Measurements from ENCODE around the gene GREM1.

The GREM1 gene

DNA sequence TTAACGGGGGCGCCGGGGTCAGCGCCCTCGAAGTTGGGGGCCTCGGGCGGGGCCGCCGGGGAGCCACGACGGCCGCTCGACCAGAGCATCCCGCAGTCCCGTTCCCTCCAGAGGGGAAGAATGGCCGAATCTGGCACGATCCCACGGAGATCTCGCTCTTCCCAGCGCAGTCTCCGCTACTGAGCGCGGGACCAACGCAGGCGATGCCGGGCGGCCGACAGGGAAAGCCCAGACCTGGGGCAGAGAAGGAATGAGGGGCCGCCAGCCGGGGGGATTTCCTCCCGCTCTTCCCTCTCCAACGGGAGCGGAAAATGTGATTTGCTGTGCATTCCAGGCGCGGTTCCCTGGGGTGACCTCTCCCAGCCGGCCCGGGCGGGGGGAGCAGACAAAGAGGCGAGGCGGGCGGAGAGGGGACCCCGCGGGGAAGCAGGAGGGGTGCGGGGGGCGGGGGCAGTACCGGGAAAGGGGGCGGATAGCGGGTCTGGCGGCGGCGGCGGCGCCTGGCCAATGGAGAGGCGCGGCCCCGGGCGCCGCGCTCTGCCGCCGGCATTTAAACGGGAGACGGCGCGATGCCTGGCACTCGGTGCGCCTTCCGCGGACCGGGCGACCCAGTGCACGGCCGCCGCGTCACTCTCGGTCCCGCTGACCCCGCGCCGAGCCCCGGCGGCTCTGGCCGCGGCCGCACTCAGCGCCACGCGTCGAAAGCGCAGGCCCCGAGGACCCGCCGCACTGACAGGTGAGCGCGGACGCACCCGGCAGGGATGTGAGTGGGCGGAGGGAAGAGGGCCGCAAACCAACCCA, at the start of gene GREM1:
GREM1 (plus strand) TSS at position 579 of the 801 bp plus-strand sequence. CDS start 12,687 bp downstream, outside the sequence.
- H3K4me1 Mint-ChIP-seq (ENCODE audit: low read depth), result peaks cover 7% of the 10 kb centered on the region
- no peak within 1 kb of the TSS for H3K27ac Mint-ChIP-seq
- no peaks in the 10 kb centered on the region for H3K9me3 Mint-ChIP-seq
- peaks cover 87% of the 10 kb centered on the region for H3K27me3 Mint-ChIP-seq (ENCODE audit: low read depth)
- H3K36me3 Mint-ChIP-seq (ENCODE audit: low read depth), result no peaks in the 10 kb centered on the region
- H3K4me3 Mint-ChIP-seq, result no peak within 1 kb of the TSS

DNA sequence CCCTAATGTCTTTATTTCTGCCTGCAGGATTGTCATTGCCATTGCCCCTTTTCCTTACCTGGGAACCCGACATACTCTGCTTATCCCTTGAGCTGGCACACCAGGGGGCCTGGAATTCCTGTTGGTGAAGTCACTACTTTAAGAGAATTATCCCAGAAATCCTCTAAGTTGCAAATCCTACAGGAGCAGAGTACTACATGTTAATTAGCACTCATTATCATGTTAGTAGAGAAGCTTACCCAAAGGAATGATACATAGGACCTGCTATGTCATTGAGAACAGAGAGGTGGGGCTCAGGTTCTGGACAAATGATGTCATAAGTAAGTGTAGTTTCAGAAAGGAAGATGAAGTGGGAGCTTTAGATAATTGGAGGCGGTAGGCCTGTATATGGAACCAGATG, 48.9 kb upstream of the GREM1 start:
- Mint-ChIP-seq H3K4me1 (ENCODE audit: low read depth) (no peaks in the 10 kb centered on the region), H3K27me3 (ENCODE audit: low read depth) (no peaks in the 10 kb centered on the region), H3K4me3 (no peak overlapping the region), H3K9me3 (no peaks in the 10 kb centered on the region), H3K27ac (no peak overlapping the region), H3K36me3 (ENCODE audit: low read depth) (no peaks in the 10 kb centered on the region)

DNA sequence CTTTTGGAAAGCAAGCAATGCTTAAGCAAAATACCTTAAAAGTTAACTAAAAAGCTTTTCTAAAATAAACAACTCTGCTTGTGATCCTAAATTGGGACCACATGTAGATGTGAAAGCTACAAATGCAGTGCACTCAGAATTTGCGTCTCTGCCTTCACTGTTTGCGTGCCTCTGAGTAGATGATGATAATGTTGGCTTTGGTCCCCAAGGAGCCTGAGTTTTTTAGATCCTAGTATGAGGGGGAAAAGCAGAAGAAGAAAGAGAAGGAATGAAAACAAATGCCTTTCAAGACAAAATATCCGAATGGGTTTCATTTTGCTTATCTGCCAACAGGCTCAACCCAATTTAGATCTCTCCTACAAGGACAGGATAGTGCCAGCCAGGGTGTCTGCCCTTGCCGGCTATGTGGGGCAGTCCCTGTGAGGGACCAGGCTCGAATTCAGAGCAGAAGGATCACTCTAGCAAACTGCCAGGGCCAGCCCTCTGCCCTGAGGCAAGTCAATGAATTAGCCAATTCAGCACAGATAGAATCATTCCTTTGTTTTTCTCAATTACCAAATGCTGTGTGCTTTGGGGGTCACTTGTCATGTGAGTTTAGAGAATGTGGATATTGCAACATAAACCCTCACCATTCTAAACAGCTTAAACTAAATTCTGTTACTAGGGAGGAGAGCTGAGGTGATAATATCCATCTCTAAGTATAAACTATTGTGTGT, 47.8 kb upstream of the GREM1 start:
- no peaks in the 10 kb centered on the region for H3K9me3 Mint-ChIP-seq
- H3K27ac Mint-ChIP-seq, result no peak overlapping the region

DNA sequence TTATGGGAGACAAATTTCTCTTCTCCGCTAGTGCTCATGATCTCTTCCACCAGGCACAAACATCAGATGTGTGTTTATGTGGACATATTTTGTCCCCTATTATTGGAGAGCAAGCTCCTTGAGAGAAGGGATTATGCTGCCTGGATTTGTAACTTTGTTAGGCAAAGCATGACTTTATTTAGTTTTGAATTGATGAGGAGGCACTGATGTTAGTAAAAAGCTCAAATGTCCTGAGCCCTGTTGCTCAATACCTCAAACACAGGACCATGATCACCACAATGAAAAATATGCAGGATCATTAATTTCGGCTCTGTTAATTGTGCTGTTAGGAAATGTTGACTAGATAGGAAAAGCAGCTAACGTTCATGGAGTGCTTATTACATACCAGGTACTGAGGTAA, 47.2 kb upstream of the GREM1 start:
- no peaks in the 10 kb centered on the region for H3K9me3 Mint-ChIP-seq
- no peaks in the 10 kb centered on the region for H3K36me3 Mint-ChIP-seq (ENCODE audit: low read depth)
- H3K4me3 Mint-ChIP-seq, result no peak overlapping the region
- no peaks in the 10 kb centered on the region for H3K4me1 Mint-ChIP-seq (ENCODE audit: low read depth)
- no peak overlapping the region for H3K27ac Mint-ChIP-seq
- no peaks in the 10 kb centered on the region for H3K27me3 Mint-ChIP-seq (ENCODE audit: low read depth)

More for the DNA sequence above, 47.8 kb upstream of the GREM1 start:
- H3K4me1 Mint-ChIP-seq (ENCODE audit: low read depth), result no peaks in the 10 kb centered on the region
- no peak overlapping the region for H3K4me3 Mint-ChIP-seq
- no peaks in the 10 kb centered on the region for H3K27me3 Mint-ChIP-seq (ENCODE audit: low read depth)
- H3K36me3 Mint-ChIP-seq (ENCODE audit: low read depth), result no peaks in the 10 kb centered on the region

DNA sequence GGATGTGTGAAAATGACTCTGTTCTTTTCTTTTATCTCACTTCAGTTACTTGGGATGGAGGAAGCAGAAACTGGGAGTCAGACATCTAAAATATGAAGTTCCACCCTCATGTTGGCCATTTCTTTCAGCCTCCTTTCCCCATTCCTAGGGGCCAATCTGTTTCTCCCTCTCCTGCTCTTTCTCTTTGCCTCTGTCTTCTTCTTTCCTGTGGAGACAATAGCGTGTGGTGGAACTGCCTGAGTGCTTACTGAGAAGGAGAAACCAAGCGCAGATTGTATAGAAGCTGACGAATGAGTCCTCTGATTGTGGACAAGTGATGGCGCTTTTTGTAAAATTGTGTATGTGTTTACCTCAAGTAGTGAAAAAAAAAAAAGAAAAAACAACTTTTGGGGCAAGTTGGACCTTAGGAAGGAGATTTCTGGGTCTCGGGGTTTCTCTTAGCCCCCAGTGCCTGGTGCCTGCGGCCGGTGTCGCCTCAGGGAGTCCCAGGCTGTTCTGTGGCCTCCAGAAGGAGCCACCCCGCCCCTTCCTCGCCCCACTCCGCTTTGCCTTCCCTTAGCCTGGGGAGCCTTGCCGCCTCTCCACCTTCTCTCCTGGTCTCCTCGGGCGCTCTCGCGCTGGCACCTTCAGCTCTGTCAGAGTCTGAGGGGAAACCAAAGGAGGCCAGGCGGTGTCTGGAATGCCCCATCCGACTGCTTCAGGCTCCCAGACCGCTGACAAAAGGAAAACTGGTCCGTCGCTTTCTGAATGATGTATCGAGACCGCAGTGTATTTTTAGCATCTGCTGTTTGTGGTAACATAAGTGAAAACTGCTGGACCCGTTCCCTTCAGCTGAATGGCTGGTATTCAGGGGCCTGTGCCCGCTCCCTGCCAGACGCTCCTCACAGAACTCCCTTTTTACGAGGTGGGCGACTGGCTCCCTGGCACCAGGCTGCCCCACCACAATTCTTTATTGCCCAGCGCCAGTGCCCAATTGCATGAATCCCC, 46.2 kb upstream of the GREM1 start:
- Mint-ChIP-seq H3K4me3 (no peak overlapping the region), H3K27ac (no peak overlapping the region), H3K36me3 (ENCODE audit: low read depth) (no peaks in the 10 kb centered on the region), H3K9me3 (no peaks in the 10 kb centered on the region), H3K27me3 (ENCODE audit: low read depth) (no peaks in the 10 kb centered on the region), H3K4me1 (ENCODE audit: low read depth) (no peaks in the 10 kb centered on the region)

DNA sequence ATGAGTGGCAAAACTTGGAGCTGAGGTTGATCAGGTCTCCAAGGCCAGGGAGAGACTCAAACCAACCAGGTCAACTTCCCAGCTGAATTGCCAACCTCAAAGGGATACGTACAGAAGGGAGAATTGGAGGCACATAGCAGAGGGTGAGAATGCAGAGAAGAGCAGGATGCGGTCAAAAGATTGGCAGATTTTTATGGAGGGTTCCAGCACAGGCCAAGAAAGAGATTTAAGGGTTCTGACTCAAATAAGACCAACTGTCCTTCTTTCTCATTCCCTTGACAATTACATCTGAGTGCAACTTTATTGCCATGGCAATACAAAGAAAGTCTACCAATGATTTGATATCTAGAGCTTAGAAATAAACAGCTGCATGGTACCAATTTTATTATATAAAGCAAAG, 43.1 kb upstream of the GREM1 start:
- Mint-ChIP-seq H3K4me1 (ENCODE audit: low read depth) (no peaks in the 10 kb centered on the region), H3K36me3 (ENCODE audit: low read depth) (no peaks in the 10 kb centered on the region), H3K27me3 (ENCODE audit: low read depth) (no peaks in the 10 kb centered on the region), H3K4me3 (no peak overlapping the region), H3K9me3 (no peaks in the 10 kb centered on the region), H3K27ac (no peak overlapping the region)

DNA sequence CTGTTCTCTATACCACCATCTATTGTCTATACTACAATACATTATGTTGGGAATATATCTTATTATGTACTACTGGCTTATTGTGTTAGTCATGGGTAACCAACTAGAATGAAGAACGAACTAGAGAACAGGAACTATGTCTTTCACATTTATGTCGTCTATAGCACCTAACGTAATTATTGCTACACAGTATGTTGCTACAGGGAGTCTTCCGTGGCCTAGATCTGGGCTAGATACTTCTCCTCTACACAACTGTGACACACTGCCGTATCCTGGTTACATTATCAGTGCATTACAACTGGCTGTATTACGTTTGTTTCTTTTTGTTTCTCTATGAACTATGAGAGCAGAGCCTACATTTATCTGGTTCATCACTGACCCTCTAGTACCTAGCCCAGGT, 42.3 kb upstream of the GREM1 start:
- Mint-ChIP-seq H3K27me3 (ENCODE audit: low read depth) (no peaks in the 10 kb centered on the region), H3K27ac (no peak overlapping the region), H3K36me3 (ENCODE audit: low read depth) (no peaks in the 10 kb centered on the region), H3K9me3 (no peaks in the 10 kb centered on the region), H3K4me1 (ENCODE audit: low read depth) (no peaks in the 10 kb centered on the region), H3K4me3 (no peak overlapping the region)

DNA sequence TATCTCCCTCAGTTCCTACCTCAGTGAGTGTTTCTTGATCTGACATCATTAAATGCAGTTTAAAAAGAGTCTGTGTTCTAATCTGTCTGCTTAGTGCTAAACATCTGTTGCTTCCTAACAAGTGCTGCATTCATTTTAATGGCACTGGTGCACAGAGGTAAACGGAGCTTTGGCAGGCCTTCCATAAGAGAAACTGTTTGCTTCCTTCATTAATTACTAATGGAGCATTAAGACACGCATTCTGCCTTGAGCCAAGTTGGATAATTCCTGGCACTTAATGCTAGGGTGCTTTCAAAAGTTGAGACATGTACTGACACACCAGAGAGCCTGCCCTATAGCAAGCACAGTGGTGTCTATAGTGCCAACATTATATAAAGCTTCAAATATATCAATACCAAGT, 41.6 kb upstream of the GREM1 start:
- no peaks in the 10 kb centered on the region for H3K36me3 Mint-ChIP-seq (ENCODE audit: low read depth)
- no peak overlapping the region for H3K4me3 Mint-ChIP-seq
- H3K27ac Mint-ChIP-seq, result no peak overlapping the region
- no peaks in the 10 kb centered on the region for H3K4me1 Mint-ChIP-seq (ENCODE audit: low read depth)
- H3K9me3 Mint-ChIP-seq, result no peaks in the 10 kb centered on the region
- H3K27me3 Mint-ChIP-seq (ENCODE audit: low read depth), result no peaks in the 10 kb centered on the region

DNA sequence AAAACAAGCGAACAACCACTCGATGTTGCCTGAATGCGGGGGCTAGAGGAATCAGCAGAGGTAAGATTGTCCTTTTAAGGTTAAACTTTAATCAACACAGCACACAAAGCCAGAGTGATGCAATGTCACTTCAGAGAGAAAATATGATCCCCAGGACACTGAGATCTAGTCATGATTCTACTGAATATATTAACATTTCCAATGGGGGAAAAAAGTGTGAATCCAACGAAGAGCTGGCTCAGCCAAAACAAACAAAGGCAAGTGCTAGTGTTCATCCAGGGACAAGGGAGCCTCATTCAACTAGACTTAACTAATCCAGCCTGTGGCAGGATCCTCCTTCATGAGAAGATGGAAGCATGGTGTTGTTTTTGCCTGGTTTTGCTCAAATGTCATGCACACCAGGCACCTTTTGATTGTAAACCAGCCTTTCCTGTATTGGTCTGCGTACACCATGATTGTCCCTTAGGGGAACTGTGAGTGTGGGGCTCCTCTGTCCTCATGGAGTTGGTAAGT, 40.5 kb upstream of the GREM1 start:
- no peaks in the 10 kb centered on the region for H3K4me1 Mint-ChIP-seq (ENCODE audit: low read depth)
- H3K36me3 Mint-ChIP-seq (ENCODE audit: low read depth), result no peaks in the 10 kb centered on the region
- no peak overlapping the region for H3K4me3 Mint-ChIP-seq
- no peaks in the 10 kb centered on the region for H3K9me3 Mint-ChIP-seq
- H3K27ac Mint-ChIP-seq, result no peak overlapping the region
- no peaks in the 10 kb centered on the region for H3K27me3 Mint-ChIP-seq (ENCODE audit: low read depth)

DNA sequence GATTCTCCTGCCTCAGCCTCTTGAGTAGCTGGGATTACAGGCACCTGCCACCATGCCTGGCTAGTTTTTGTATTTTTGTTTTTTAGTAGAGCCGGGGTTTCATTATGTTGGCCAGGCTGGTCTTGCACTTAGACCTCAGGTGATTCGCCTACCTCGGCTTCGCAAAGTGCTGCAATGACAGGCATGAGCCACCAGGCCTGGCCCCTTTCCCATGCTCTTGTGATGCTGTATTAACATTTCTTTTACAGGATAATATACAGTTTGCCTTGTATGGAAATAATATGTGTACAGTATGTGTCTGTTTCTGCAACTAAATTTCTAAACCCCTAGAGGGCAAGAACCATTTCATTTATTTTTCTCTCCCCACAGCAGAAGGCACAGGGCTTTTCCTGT, 38.5 kb upstream of the GREM1 start:
- Mint-ChIP-seq H3K27me3 (ENCODE audit: low read depth) (no peaks in the 10 kb centered on the region), H3K9me3 (no peaks in the 10 kb centered on the region), H3K36me3 (ENCODE audit: low read depth) (peaks cover 5% of the 10 kb centered on the region), H3K27ac (no peak overlapping the region), H3K4me3 (no peak overlapping the region), H3K4me1 (ENCODE audit: low read depth) (peaks cover 8% of the 10 kb centered on the region)

DNA sequence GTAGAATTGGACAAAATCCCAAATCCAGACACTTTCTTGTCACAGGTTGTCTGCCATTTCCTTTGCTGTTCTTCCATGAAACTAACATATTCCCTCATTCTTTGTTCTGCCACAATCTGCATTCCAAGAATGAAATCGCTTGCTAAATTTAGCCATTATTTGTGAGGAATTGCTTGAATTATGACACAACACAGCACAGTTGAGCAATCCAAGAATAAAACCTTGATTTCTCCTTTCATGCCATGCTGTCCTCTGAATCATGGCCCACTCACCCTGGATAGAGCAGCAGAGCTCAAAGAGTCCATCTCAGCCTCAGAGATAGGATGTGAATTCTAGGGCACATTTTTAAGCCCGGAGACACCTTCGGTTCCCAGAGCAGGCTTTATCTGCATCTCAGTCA, 35.2 kb upstream of the GREM1 start:
- Mint-ChIP-seq H3K4me3 (no peak overlapping the region), H3K27ac (no peak overlapping the region), H3K9me3 (no peaks in the 10 kb centered on the region), H3K36me3 (ENCODE audit: low read depth) (peaks cover 11% of the 10 kb centered on the region), H3K4me1 (ENCODE audit: low read depth) (peaks cover 11% of the 10 kb centered on the region), H3K27me3 (ENCODE audit: low read depth) (no peaks in the 10 kb centered on the region)

DNA sequence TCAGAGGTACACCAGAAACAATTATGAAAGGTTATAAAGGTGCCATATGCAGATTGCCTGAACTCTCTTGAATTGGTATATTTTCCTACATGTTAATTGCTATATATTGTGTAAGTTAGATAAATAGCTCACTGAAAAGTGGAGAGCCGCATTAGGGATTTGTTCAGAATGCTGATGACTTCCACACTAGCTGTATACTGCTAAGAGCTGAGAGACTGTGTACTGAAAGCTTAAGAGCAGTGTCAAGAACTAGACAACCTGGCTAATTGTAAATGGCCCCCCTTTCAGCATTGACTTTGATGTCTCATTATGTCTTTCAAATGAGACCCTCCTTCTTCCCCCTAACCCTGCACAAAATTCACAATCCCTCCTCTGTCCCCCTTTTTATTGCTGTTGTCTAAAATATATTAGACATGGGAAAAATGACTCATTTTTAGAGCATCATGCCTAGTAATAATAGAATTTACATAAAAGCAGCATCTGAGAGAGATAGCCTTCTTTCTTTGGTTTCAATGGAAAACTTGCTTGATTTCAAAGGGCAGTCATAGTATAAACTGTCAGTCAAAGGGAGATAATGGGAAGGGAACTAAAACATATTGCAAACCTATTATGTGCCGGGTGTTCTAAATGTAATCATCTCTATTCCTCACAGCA, 34.7 kb upstream of the GREM1 start:
- Mint-ChIP-seq H3K4me3 (no peak overlapping the region), H3K36me3 (ENCODE audit: low read depth) (peaks cover 11% of the 10 kb centered on the region), H3K9me3 (no peaks in the 10 kb centered on the region), H3K4me1 (ENCODE audit: low read depth) (peaks cover 11% of the 10 kb centered on the region), H3K27ac (no peak overlapping the region), H3K27me3 (ENCODE audit: low read depth) (no peaks in the 10 kb centered on the region)

DNA sequence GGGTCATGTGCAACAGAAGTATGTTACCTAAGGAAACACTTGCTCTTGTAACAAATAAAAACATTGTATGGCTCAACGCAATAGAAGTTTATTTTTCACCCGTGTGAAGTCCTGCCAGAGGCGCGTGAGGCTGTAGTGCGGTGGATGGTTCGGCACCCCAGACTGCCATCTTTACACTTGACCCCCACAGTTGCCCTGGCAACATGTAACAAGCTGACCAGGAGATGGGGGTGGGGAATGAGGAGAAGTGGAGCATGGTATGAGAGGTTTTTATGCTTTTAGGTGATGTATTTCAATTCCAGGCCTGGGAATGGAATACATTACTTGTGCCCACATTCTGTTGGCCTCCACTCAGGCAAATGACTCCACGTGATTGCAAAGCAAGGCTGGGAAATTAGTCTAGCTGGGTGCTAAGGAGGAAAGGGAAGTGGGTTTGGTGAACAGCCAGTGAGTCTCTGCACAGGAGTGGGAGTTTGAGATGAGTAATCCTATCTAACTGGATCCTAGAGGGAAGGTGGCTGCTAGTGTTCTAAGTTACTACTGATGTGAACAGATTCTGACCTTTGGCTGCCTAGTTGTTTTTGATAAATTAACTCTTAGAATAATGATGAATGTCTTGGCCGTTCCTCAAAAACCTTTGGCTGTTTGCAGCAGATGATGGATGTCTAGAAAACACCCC, 33.8 kb upstream of the GREM1 start:
- no peak overlapping the region for H3K27ac Mint-ChIP-seq

More for the DNA sequence above, 33.8 kb upstream of the GREM1 start:
- Mint-ChIP-seq H3K4me3 (no peak overlapping the region), H3K36me3 (ENCODE audit: low read depth) (peaks cover 11% of the 10 kb centered on the region), H3K4me1 (ENCODE audit: low read depth) (peaks cover 11% of the 10 kb centered on the region), H3K9me3 (no peaks in the 10 kb centered on the region), H3K27me3 (ENCODE audit: low read depth) (no peaks in the 10 kb centered on the region)
